ENCODE results near the gene MT2A. TPM values are rescaled to one million over a fixed set of nuclear protein-coding genes. Genes with fewer than 3 reads are reported as not detected.

MT2A gene
- polyA plus RNA-seq, 1 donor from 2014 or later: not detected

- H3K9me2 ChIP-seq (ENCODE audit: insufficient read depth, low read length): no peaks in the 10 kb centered on the region
- H3K79me2 ChIP-seq (replicated peaks; ENCODE audit: insufficient read depth, low read length): no peaks in the 10 kb centered on the region
- H3K9me3 ChIP-seq (ENCODE audit: low read length): no peaks in the 10 kb centered on the region
- no peak overlapping the region for H3K27ac ChIP-seq (ENCODE audit: low read length)
- H4K20me1 ChIP-seq (ENCODE audit: insufficient read depth): no peaks in the 10 kb centered on the region
- TF ChIP-seq MXI1 (conservative IDR thresholded peaks at IDR 0.05; ENCODE audit: poor library complexity, severe bottlenecking) (no peak), REST (IDR thresholded peaks at IDR 0.05; ENCODE audit: borderline replicate concordance) (no peak), POLR2AphosphoS5 (IDR thresholded peaks at IDR 0.05) (no peak), CTCF (IDR thresholded peaks at IDR 0.05; ENCODE audit: poor library complexity, severe bottlenecking) (no peak), SMC3 (conservative IDR thresholded peaks at IDR 0.05; ENCODE audit: poor library complexity) (no peak), EZH2 (IDR thresholded peaks at IDR 0.05; ENCODE audit: borderline replicate concordance, insufficient read depth, low read length, poor library complexity, severe bottlenecking) (no peak), TAF1 (IDR thresholded peaks at IDR 0.05; ENCODE audit: low read depth) (no peak), RAD21 (conservative IDR thresholded peaks at IDR 0.05) (no peak), EP300 (conservative IDR thresholded peaks at IDR 0.05; ENCODE audit: poor library complexity, severe bottlenecking) (no peak)
- no peaks in the 10 kb centered on the region for H3K36me3 ChIP-seq (ENCODE audit: insufficient read depth, low read length)
- no peak overlapping the region for H3K4me2 ChIP-seq (ENCODE audit: low read length)
- H3K9ac ChIP-seq (ENCODE audit: low read length): no peak overlapping the region
- no peaks in the 10 kb centered on the region for H3F3A ChIP-seq (ENCODE audit: insufficient read depth, low read length, poor library complexity, severe bottlenecking)
- H2AFZ ChIP-seq (ENCODE audit: low read depth, low read length): no peak overlapping the region
- H3K4me3 ChIP-seq (ENCODE audit: low read length): peak overlapping the region; percentile 62
- H3K27me3 ChIP-seq (ENCODE audit: insufficient read depth, low read depth, low read length): peaks cover 52% of the 10 kb centered on the region
These were observed 725 bp upstream of the MT2A start for GRCh38 chr16:56607675-56608042.

- H3K36me3 ChIP-seq (ENCODE audit: insufficient read depth, low read length): no peaks in the 10 kb centered on the region
- H3K9me3 ChIP-seq (ENCODE audit: low read length): no peaks in the 10 kb centered on the region
- H3K27me3 ChIP-seq (ENCODE audit: insufficient read depth, low read depth, low read length): peaks cover 59% of the 10 kb centered on the region
- no peaks in the 10 kb centered on the region for H3K9me2 ChIP-seq (ENCODE audit: insufficient read depth, low read length)
- no peaks in the 10 kb centered on the region for H4K20me1 ChIP-seq (ENCODE audit: insufficient read depth)
- H3K9ac ChIP-seq (ENCODE audit: low read length): no peak overlapping the region
- H3K27ac ChIP-seq (ENCODE audit: low read length): no peak overlapping the region
- no peak overlapping the region for H3K4me2 ChIP-seq (ENCODE audit: low read length)
- no peak for TF ChIP-seq POLR2AphosphoS5 (IDR thresholded peaks at IDR 0.05)
- TF ChIP-seq CTCF (IDR thresholded peaks at IDR 0.05; ENCODE audit: poor library complexity, severe bottlenecking): no peak
- TF ChIP-seq EP300 (conservative IDR thresholded peaks at IDR 0.05; ENCODE audit: poor library complexity, severe bottlenecking): no peak
- no peak for TF ChIP-seq RAD21 (conservative IDR thresholded peaks at IDR 0.05)
- no peak for TF ChIP-seq TAF1 (IDR thresholded peaks at IDR 0.05; ENCODE audit: low read depth)
- TF ChIP-seq MXI1 (conservative IDR thresholded peaks at IDR 0.05; ENCODE audit: poor library complexity, severe bottlenecking): no peak
- TF ChIP-seq SMC3 (conservative IDR thresholded peaks at IDR 0.05; ENCODE audit: poor library complexity): no peak
- TF ChIP-seq EZH2 (IDR thresholded peaks at IDR 0.05; ENCODE audit: borderline replicate concordance, insufficient read depth, low read length, poor library complexity, severe bottlenecking): no peak
- TF ChIP-seq REST (IDR thresholded peaks at IDR 0.05; ENCODE audit: borderline replicate concordance): no peak
- no peaks in the 10 kb centered on the region for H3K79me2 ChIP-seq (replicated peaks; ENCODE audit: insufficient read depth, low read length)
- no peak overlapping the region for H2AFZ ChIP-seq (ENCODE audit: low read depth, low read length)
- H3K4me3 ChIP-seq (ENCODE audit: low read length): peak overlapping the region; percentile 62
- H3F3A ChIP-seq (ENCODE audit: insufficient read depth, low read length, poor library complexity, severe bottlenecking): no peaks in the 10 kb centered on the region
These were observed 585 bp downstream of the MT2A start for GRCh38 chr16:56608876-56609462.

Measured in neural cell (in vitro differentiated cells).